Hematopoietic multipotent progenitor cell treated with erythropoietin and hydrocortisone succinate and interleukin-3 and kit ligand, for 6 days (in vitro differentiated cells): ENCODE data around the gene TTC1.
"Not testable (repeated sequence)": the region's sequence is repeated elsewhere in the genome, so short reads cannot be mapped to it uniquely, and the experiment has no call there.

Source experiments
- DNase-seq: peaks from one replicate; pipeline ENCODE4 v3.0.0-alpha.2; 2015

TTC1 gene

GRCh38 chr5:160008877-160009590 lies at the start of gene TTC1:
Gene TTC1, plus strand, starts transcription at chr5:160009139. Its CDS starts 1,390 bp downstream, at chr5:160010529.
- DNase-seq: peak; percentile 100

- no peak for DNase-seq
Observed at GRCh38 chr5:159961176-159962160, 47.5 kb upstream of the TTC1 start.

- no peak for DNase-seq
Observed at GRCh38 chr5:159962214-159962613, 46.7 kb upstream of the TTC1 start.

GRCh38 chr5:159963935-159964334 lies 45.0 kb upstream of the TTC1 start:
- no peak for DNase-seq

GRCh38 chr5:159965031-159965837 lies 43.7 kb upstream of the TTC1 start:
- peak; percentile 55 for DNase-seq

- DNase-seq: not testable (repeated sequence)
Observed at GRCh38 chr5:159965838-159966128, 43.2 kb upstream of the TTC1 start.

- DNase-seq: no peak
Observed at GRCh38 chr5:159969966-159970365, 39.0 kb upstream of the TTC1 start.

- no peak for DNase-seq
Observed at GRCh38 chr5:159971038-159971437, 37.9 kb upstream of the TTC1 start.

GRCh38 chr5:159971514-159971913 lies 37.4 kb upstream of the TTC1 start:
- DNase-seq: no peak

- no peak for DNase-seq
Observed at GRCh38 chr5:159971931-159972461, 36.9 kb upstream of the TTC1 start.

- DNase-seq: no peak
Observed at GRCh38 chr5:159972538-159973362, 36.2 kb upstream of the TTC1 start.

- no peak for DNase-seq
Observed at GRCh38 chr5:159975462-159976019, 33.4 kb upstream of the TTC1 start.

GRCh38 chr5:159976921-159977320 lies 32.0 kb upstream of the TTC1 start:
- no peak for DNase-seq

GRCh38 chr5:159978358-159978757 lies 30.6 kb upstream of the TTC1 start:
- no peak for DNase-seq

GRCh38 chr5:159982421-159983173 lies 26.3 kb upstream of the TTC1 start:
- DNase-seq: no peak

- DNase-seq: peak; percentile 79
Observed at GRCh38 chr5:159987031-159987674, 21.8 kb upstream of the TTC1 start.

- DNase-seq: no peak
Observed at GRCh38 chr5:159990506-159990905, 18.4 kb upstream of the TTC1 start.

- no peak for DNase-seq
Observed at GRCh38 chr5:159992566-159992965, 16.4 kb upstream of the TTC1 start.

- DNase-seq: no peak
Observed at GRCh38 chr5:159993194-159993593, 15.7 kb upstream of the TTC1 start.

GRCh38 chr5:159995907-159996306 lies 13.0 kb upstream of the TTC1 start:
- no peak for DNase-seq
